ENCODE results near the gene EFHC1. TPM values are rescaled to one million over a fixed set of nuclear protein-coding genes. Genes with fewer than 3 reads are reported as not detected.

The EFHC1 gene
- total RNA-seq, 2 donors from 2014 or later, result 4.4 to 6.4 TPM

DNA sequence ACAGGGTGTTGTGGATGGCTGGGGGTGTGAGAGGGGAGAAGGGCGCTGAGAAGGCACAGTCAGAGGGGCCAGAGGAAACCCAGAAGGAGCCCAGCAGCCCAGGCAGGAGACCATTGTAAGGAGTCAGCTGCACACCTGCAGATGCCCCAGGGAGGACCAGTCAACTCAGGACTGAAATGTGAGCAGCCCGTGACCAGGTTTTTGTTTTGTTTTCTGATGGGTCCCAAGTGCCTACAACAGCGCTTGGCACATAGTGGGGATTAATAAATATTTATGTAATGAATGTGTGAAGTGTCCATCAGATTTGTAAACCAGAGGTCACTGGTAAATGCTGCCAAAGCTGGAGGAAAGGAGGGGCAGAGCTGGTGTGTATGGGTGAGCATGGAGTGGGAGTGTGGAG is 126.5 kb downstream of the EFHC1 start:
- Mint-ChIP-seq H3K27ac (peak overlapping the region in 1 of 2 donors; percentile 19), H3K36me3 (no peaks in the 10 kb centered on the region), H3K9me3 (no peaks in the 10 kb centered on the region)
- DNase-seq (ENCODE audit: low spot score in 2 of 2) (no peak), ATAC-seq (no peak)

DNA sequence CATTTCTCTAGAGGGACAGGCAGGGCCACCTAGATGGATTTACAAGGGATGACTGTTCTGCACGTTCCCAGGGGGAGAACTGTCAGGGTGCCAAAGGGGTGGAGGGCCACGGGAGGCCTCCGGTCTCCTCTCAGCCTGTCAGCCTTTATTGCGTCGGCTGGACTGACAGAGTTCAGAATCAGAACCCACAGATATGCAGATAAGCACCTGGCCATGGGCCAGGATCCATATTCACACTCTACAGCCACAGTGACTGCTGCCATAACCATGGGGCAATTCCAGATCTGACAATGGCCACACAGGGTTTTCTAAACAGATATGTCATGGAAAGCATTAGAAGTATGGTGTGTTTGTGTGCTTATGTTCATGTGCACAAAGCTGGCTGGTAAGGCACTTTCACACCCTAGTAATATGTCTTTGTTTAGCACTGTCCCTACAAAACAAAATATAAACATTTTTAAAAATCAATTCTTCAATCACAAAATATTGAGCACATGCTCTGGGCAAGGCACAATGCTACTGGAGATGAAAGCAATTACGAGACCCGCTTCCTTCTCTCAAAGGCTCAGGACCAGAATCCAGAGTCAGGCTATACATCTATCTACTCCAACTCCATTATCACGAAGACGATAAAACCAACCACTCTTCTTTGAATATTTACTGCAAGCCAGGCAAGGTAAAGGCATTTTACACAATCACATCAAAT is 127.7 kb downstream of the EFHC1 start:
- no peak for ATAC-seq

DNA sequence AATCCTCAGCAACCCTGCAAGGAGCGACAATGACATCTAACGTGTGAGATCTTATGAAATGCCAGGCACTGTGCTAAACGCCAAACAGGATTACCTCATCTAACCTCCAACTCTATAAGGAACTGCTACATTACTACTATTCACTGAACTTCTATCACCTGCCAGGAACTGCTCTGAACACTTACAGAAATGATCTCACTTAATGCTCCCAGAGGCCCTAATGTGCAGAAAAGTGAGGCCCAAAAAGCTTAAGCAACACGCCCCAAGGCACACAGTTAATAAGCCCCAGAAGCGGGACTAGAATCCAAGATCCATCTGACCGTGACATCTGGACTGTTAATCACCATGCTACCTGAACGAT is 128.2 kb downstream of the EFHC1 start:
- H3K27ac Mint-ChIP-seq, result no peak overlapping the region
- no peaks in the 10 kb centered on the region for H3K36me3 Mint-ChIP-seq
- no peaks in the 10 kb centered on the region for H3K9me3 Mint-ChIP-seq
- DNase-seq (ENCODE audit: low spot score in 2 of 2), result no peak
- ATAC-seq, result no peak

More for the DNA sequence above, 127.7 kb downstream of the EFHC1 start:
- Mint-ChIP-seq H3K9me3 (no peaks in the 10 kb centered on the region), H3K27ac (no peak overlapping the region), H3K36me3 (no peaks in the 10 kb centered on the region)
- no peak for DNase-seq (ENCODE audit: low spot score in 2 of 2)

DNA sequence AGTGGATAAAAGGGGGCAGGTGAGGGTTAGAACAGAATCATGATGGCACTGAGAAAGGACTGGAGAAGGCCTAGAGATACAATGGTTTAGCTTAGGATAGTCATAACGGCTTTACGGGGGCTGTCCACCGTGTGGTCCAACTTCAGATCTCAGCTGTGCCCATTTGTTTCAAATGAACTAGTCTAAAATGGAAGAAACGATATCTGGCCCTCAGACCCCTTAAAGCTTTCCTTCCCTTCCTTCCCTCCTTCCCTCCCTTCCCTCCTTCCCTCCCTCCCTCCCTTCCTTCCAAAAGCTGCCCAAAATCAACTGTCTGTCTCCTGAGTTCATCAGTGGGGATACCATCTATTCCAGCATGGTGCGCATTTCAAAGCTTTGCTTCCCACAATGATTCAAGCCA is 128.9 kb downstream of the EFHC1 start:
- DNase-seq (ENCODE audit: low spot score in 2 of 2) (no peak), ATAC-seq (no peak)
- no peaks in the 10 kb centered on the region for H3K9me3 Mint-ChIP-seq
- H3K27ac Mint-ChIP-seq, result no peak overlapping the region
- H3K36me3 Mint-ChIP-seq, result no peaks in the 10 kb centered on the region

DNA sequence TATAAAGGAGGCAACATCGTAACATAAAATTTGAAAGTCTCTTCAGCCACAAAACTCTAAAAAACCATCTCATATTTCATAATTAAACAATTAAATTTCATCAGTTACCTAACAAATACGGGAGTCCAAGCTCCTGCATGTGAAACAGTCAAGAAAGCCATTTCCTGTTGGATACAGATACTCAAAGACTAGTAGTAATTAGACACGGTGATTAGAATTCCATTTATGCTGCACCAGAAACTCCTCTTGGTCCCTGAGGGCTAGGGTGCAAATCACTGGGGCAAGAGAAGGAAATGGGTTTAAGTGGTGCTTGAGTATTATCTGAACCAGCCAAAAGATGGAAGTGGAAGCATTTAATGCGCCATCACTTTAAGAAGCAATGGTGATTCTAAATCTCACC is 129.3 kb downstream of the EFHC1 start:
- Mint-ChIP-seq H3K9me3 (no peaks in the 10 kb centered on the region), H3K36me3 (no peaks in the 10 kb centered on the region), H3K27ac (no peak overlapping the region)
- no peak for ATAC-seq
- DNase-seq (ENCODE audit: low spot score in 2 of 2), result no peak

DNA sequence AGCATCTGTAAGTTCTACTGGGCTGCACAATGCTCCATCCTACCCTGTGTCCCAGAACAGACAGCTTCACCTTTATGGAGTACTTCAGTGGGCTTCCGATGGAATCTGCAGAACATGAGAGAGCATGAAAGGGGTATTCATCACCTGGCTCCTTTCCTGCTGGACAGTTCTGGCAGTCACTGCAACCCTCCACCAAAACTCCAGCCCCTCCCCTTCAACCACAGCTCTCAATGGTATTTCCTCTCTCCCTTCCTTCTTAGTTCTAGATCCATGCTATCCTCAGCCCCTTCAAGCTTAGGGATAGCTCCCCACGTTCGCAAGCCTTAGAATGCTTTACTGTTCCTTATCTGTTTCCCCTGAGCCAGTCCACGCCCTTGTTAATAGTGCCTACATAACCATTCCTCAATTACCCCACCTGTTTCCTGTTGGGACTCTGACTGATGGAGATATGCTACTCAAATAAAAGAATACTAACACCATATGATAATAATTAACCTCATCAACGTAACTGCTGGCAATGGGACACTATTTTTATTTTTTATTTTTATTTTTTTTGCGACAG is 130.0 kb downstream of the EFHC1 start:
- H3K9me3 Mint-ChIP-seq, result no peaks in the 10 kb centered on the region
- H3K36me3 Mint-ChIP-seq, result no peaks in the 10 kb centered on the region
- DNase-seq (ENCODE audit: low spot score in 2 of 2) (no peak), ATAC-seq (no peak)
- H3K27ac Mint-ChIP-seq, result no peak overlapping the region

DNA sequence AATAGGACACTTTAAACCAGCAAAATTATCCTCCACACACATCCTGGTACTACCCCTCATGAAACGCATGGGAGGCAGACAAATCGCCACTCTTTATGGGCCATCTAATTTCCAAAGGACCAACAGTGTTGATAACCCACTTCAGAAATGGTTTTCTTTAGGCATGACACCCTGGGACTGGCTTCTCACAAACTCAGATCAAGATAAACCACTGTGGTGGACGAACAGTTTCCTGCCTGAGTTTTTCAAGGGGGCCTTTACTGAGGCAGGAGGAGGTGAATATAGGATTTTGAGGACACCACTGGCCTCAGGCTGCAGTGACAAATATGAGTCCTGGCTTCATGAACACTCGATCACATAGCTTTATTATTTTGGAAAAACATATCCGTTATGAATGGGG is 130.7 kb downstream of the EFHC1 start:
- Mint-ChIP-seq H3K27ac (no peak overlapping the region), H3K9me3 (no peaks in the 10 kb centered on the region), H3K36me3 (no peaks in the 10 kb centered on the region)
- no peak for ATAC-seq
- no peak for DNase-seq (ENCODE audit: low spot score in 2 of 2)

DNA sequence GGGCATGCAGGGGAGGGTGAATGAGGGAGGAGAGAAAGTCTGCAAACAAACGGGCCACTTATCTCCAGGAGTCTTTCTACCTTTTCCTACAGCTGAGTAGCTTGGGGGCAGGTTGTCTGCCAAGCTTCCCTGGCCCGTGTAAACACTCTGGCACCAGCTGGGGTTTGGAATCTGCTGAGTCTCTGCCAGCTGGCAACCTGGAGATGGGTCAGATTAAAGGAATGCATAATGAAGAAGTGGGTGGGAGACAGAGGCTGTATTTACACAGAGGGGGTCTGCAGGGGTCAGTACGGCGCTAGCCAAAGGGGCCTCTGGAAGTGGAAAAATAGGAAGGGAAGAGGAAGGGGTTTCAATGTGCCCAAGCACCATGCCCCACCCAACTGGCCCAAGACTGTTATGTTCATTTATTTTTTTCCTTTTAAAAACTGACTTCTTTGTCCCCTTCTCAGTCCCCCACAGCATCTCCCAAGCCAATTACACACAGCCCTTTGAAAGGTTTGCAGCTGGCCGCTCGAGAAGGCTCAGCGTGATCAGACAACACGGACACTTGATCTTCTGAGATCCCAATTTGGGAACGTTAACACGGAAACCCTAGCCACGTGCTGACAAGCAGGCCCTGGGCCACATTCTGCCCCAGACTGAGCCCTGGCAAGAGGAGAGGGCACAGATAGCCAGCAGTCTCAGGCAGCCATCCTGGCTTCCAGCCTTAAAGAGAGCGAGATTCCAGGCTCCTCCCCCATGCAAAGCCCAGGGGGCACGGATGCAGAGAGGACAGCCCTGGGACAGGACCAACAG is 131.5 kb downstream of the EFHC1 start:
- ATAC-seq (no peak), DNase-seq (ENCODE audit: low spot score in 2 of 2) (no peak)
- no peaks in the 10 kb centered on the region for H3K36me3 Mint-ChIP-seq
- H3K9me3 Mint-ChIP-seq, result no peaks in the 10 kb centered on the region
- no peak overlapping the region for H3K27ac Mint-ChIP-seq

DNA sequence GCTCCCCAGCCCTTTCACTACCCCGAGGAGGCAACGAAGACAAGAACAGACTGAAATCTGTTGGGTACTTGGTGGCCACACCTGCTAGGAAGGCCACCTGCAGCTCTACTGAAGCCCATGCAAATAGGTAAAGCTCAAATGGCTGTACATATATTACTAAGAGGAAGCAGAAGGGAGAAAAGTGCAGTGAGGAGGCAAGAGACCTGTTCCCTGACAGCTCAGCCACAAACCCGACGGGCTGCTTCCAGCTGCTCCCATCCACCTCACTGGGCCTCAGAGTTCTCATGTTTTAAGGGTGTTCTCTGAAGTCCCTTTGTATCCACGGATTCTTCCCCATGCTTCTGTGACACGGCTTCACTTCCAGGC is 132.1 kb downstream of the EFHC1 start:
- Mint-ChIP-seq H3K36me3 (no peaks in the 10 kb centered on the region), H3K9me3 (no peaks in the 10 kb centered on the region), H3K27ac (no peak overlapping the region)
- DNase-seq (ENCODE audit: low spot score in 2 of 2), result no peak
- ATAC-seq, result no peak

DNA sequence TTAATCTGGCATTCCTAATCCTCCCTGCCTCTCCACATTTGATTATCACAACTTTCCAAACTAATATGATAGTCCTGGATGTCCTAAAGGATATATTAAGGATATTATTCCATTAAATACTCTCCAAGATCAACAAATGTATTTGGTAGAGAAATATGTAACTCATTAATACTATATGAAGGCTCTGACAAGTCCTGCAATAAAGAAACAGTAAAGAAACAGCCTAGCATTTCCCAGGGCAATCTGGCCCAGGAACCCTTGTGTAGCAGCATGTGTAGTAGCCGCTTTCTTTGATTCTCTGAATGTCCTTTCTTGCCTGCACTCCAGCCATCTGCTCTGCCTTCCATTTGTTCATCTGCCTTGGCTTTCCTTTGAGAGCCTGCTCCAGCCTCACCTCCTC is 133.0 kb downstream of the EFHC1 start:
- DNase-seq (ENCODE audit: low spot score in 2 of 2), result no peak
- H3K27ac Mint-ChIP-seq, result peak overlapping the region in 1 of 2 donors; percentile 73
- no peaks in the 10 kb centered on the region for H3K9me3 Mint-ChIP-seq
- H3K36me3 Mint-ChIP-seq, result no peaks in the 10 kb centered on the region
- no peak for ATAC-seq

DNA sequence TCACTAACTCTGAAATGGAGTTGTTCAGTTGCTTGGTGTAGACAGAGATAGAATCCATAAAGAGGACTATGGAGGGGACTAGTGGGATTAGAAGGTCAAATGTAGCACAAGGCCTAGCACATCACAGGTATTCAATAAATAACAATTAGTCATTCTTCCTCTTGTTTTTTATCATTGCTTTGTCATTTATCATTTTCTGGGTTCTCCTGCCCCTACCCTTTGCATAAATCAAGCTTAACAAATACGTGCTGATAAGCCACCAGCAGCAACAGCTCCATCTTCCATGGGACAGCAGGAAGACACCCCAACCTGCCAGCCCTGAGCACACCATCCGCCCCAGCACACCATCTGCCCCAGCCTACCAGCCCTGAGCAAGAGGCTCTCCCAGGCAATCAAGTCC is 133.6 kb downstream of the EFHC1 start:
- Mint-ChIP-seq H3K36me3 (no peaks in the 10 kb centered on the region), H3K9me3 (no peaks in the 10 kb centered on the region), H3K27ac (peak overlapping the region in 1 of 2 donors; percentile 16)
- ATAC-seq, result no peak
- DNase-seq (ENCODE audit: low spot score in 2 of 2), result no peak

DNA sequence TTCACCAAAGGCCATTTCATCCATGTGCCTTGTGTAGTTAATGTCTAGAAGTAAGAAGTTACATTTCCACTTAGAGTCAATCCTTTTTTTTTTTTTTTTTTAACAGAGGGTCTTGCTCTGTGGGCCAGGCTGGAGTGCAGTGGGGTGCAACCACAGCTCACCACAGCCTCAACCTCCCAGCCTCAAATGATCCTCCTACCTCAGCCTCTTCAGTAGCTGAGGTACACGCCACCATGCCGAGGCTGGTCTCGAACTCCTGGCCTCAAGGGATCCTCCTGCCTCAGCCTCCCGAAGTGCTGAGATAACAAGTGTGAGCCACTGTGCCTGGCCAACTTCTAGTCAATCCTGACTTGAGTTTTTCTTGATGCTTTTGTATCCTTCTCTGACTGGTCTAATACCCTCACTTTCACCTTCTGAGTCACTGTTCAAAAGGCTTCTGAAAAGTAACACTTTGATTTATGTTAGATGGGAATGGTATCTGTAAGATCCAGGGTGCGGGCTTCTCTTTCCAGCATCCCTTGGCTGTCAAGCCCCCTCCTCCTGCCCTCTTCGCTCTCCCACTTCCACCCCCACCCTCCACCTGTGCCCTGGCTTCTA is 134.6 kb downstream of the EFHC1 start:
- H3K27ac Mint-ChIP-seq, result no peak overlapping the region
- H3K9me3 Mint-ChIP-seq, result no peaks in the 10 kb centered on the region
- DNase-seq (ENCODE audit: low spot score in 2 of 2), result no peak
- ATAC-seq, result no peak
- no peaks in the 10 kb centered on the region for H3K36me3 Mint-ChIP-seq

DNA sequence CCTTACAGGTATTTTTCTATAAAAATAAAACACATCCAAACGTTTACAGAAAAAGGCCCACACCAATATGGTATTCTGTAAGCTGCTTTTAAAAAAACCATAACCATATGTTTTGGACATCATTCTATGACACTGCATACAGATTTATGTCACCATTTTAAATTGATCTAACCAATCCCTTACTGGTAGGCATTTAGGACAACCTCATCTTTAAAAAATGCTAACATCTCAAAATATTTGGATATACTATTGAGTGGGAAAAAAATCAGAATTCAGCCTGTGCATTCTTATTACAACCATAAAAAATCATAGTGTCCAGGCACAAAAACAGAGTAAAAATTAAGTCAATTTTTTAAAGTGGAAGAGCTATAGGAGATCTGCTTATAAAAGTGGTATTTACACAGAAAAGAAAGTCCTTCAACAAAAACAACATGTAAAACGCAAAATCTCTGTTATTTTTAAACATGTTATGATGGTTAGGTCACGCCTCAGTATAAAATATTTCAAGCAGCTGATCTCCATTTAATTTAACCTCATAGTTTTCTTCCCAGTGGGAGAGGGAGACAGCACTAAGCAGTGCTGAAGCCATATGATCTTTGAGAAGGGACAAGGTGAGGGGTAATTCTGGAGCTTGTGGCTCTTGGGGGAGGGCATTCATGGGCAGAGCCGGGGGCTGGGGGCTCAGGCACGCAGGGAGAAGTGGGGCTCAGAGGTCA is 135.5 kb downstream of the EFHC1 start:
- DNase-seq (ENCODE audit: low spot score in 2 of 2) (no peak), ATAC-seq (no peak)
- no peak overlapping the region for H3K27ac Mint-ChIP-seq
- H3K9me3 Mint-ChIP-seq, result no peaks in the 10 kb centered on the region
- H3K36me3 Mint-ChIP-seq, result no peaks in the 10 kb centered on the region

DNA sequence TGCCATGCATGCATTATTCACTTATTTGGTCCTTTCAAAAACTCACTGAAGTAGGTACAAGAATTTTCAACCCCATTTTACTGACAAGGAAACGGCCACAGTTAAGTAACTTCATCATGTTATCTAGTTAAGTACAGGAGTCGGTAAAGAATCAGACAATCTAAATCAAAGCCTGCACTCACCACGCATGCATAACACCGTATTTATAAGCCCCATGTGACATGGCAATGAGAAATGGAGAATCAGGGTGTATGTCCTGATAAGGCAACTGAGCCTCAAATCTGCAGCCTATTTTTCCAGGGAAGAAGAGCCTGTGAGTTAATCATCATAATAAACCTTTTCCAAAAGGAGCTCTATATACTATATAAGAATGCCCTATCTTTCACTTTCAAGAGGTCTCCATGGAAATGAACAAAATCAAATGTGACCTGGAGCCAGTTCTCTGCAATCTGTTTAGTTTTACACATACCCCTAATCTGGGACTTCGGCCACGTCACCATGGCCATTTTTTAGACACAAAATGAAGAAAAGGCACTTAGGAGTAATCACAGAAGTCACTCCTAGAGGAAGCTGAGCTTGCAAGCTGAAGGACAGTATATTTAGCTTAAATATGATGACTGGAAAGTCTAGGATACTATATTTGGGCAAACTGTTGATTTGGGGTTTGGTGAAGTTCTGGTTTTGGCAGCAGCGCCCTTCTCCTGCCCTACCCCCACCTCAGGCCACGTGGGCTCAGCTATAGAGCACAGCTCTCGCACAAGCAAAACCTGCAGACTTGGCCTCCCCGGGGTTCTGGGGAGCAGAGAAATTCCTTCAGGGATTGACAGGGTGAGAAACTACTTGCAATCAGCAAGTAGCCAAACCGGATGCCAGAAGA is 137.5 kb downstream of the EFHC1 start:
- no peaks in the 10 kb centered on the region for H3K36me3 Mint-ChIP-seq
- DNase-seq (ENCODE audit: low spot score in 2 of 2) (no peak), ATAC-seq (no peak)
- H3K27ac Mint-ChIP-seq, result no peak overlapping the region
- H3K9me3 Mint-ChIP-seq, result no peaks in the 10 kb centered on the region

DNA sequence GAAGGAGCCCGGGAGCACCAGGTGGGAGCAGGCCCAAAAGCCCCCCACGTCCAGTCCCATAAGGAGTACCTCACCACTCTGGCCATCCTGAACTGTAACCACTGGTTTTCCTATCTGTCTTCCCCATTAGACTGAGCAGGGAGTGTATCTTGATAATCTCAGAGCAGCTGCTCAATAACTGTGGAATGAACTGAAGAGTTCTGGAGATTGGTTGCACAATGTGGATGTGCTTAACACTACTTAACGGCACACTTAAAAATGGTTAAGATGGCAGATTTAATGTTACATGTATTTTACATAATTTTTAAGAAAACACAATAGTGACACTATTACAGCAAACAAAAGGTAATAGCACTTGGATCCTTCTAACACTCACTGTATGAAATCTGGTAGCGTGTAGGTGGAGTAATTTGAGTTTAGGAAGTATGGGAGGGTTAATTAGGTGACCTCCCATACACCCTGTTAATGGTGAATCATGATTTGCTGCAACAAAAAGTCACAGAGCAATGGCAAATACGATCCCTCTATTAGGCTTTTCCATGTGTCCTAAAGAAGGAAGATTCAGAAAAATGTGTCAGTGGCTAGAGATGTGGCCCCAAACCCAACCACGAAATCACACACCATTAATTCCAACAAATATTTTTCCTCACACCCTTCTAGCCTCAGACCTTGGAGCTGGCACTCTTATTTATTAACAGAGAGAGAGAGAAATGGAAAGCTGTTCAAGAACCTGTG is 138.3 kb downstream of the EFHC1 start:
- Mint-ChIP-seq H3K9me3 (no peaks in the 10 kb centered on the region), H3K36me3 (no peaks in the 10 kb centered on the region), H3K27ac (no peak overlapping the region)
- ATAC-seq (no peak), DNase-seq (ENCODE audit: low spot score in 2 of 2) (no peak)

DNA sequence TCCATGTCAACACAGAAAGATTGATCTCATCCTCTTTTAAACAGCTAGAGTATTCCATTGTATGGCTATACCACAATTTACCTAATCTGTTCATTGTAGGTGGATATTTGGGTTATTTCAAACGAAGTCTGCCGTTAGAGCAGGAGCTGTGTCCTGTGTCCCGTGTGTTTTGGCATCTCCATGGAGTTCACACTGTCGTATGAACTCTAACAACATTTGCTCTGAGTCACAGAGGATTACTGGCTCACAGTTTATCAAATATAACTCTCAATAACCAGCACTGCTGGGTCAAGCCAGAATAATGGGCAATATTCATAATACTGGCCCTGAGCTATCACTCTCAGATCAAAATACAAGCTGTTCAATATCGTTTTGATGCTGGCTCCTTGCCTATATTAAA is 140.3 kb downstream of the EFHC1 start:
- ATAC-seq (no peak), DNase-seq (ENCODE audit: low spot score in 2 of 2) (no peak)
- H3K27ac Mint-ChIP-seq, result no peak overlapping the region
- no peaks in the 10 kb centered on the region for H3K9me3 Mint-ChIP-seq
- no peaks in the 10 kb centered on the region for H3K36me3 Mint-ChIP-seq

Data from activated naive CD4-positive, alpha-beta T cell treated with anti-CD3 and anti-CD28 coated beads, Interleukin-2, amount 50 U/mL, for 72 hours (primary cell).